GM18858 (cell line): Measurements from ENCODE around the gene ARL5C.
"Not testable (repeated sequence)": the region's sequence is repeated elsewhere in the genome, so short reads cannot be mapped to it uniquely, and the experiment has no call there.

Experiments
- ATAC-seq: cut with Tn5 transposase; IDR thresholded peaks from one replicate; pipeline ENCODE4 v1.9.1; 2021; ENCODE audit not compliant: unreplicated experiment

The ARL5C gene

GRCh38 chr17:39141915-39142664 lies 23.9 kb downstream of the ARL5C start:
- ATAC-seq: no peak

DNA sequence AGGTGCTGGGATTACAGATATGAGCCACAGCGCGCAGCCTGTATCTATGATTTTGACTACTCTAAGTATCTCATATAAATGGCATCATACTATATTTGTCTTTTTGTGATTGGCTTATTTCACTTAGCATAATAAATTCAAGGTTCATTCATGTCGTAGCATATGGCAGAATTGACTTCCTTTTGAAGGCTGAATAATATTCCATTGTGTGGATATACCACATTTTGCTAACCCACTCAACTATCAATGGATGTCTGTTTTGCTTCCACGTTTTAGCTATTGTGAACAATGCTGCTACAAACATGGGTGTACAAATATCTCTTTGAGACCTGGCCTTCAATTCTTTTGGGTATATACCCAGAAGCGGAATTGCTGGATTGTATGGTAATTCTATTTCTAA lies 24.7 kb downstream of the ARL5C start:
- ATAC-seq: no peak

DNA sequence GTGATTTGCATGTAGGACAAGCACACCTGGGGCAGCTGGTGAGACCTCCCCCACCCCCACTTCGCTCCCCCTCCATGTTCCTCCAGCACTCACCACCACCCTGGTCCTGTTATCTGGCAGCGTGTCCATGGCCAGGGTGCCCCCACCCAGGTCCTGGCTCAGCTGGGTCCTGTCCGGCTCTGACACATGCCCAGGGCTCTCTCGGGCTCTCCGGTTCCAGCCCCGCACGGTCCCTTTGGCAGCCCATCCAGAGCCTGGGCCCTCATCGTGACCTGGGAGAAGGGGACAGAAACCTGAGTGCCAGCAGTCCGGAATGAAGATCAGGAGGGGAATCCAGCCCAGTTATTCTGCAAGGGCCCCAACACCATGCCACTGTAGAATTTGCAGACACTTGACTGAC lies 26.4 kb downstream of the ARL5C start:
- no peak for ATAC-seq

DNA sequence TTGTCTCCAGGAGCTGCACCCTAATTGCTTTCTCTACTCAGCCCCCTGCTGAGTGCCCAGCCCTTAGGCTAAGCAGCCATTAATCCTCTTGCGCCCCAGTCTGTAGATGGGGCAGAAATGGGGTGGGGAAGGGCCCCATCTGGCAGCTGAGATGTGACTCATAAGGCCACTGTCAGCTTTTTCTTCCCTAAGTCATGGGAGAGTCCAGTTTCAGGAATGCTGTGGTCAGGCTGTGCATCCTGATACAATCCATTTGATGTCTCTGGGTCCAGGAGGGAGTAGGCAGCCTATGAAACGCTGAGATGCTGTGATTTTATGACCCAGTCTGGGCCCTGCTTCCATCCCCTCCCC lies 26.8 kb downstream of the ARL5C start:
- no peak for ATAC-seq

GRCh38 chr17:39138431-39139160 lies 27.4 kb downstream of the ARL5C start:
- no peak for ATAC-seq

DNA sequence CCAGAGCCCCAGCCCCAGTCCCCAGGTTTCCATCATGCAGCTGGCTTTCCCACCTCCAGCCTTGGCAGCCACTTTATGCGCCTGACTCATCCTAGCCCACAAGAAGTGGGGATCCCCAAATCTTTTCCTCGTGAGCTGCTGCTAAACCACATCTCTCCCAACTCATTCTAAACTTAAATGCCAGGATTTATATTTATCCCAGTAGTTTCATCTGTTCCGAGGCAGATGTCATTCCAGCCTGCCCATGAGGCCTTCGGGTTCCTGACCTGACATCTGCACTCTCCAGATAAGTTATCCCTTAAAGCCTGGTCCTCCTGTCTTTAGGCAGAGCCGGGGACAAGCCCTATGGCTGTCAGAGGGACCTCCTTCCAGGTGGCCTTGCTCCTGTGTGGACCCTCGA lies 31.1 kb downstream of the ARL5C start:
- ATAC-seq: no peak

DNA sequence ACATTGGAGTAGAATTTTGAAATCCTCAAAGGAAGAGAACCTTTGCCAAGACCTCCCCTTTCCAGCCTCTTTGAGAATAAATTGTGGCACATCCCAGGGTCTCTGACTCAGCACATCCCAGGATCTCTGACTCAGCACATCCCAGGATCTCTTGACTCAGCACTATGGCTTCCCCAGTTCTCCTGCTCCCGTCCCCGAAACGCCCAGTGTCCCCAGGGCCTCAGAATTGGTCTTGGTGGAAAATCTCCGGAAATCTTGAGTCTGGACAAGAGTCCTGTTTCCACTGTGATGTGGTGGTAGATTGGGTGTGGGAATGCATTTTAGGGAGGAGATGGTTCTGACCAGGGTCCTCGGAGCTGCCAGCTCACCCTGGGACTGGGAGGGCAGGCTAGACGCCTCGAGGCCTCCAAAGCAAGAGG lies 33.8 kb downstream of the ARL5C start:
- no peak for ATAC-seq

- no peak for ATAC-seq
These were observed 34.3 kb downstream of the ARL5C start for GRCh38 chr17:39131616-39132015.

DNA sequence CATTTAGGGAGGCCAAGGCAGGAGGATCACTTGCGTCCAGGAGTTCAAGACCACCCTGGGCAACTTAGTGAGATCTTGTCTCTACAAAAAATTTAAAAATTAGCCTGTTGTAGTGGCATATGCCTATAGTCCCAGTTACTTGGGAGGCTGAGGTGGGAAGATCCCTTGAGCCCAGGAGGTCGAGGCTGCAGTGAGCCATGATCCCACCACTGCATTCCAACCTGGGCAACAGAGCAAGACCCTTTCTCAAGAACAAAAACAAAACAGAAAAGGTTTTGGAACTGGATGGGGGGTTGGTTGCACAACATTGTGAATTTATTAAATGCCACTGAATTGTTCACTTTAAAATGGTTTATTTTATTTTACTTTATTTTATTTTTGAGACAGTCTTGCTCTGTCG lies 35.8 kb downstream of the ARL5C start:
- ATAC-seq: no peak

DNA sequence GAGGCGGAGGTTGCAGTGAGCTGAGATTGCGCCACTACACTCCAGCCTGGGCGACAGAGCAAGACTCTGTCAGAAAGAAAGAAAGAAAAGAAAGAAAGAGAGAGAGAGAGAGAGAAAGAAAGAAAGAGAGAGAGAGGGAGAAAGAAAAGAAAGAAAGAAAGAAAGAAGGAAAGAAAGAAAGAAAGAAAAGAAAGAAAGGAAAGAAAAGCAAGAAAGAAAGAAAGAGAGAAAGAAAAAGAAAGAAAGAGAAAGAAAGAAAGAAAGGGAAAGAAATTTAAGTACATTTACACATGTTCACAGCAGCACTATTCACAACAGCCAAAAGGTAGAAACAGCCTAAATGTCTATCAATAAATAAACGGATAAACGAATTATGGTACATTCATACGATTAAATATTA lies 36.4 kb downstream of the ARL5C start:
- ATAC-seq: not testable (repeated sequence)

GRCh38 chr17:39126436-39126835 lies 39.5 kb downstream of the ARL5C start:
- ATAC-seq: no peak

- no peak for ATAC-seq
These were observed 40.7 kb downstream of the ARL5C start for GRCh38 chr17:39125143-39125875.

GRCh38 chr17:39123627-39124026 lies 42.3 kb downstream of the ARL5C start:
- no peak for ATAC-seq

DNA sequence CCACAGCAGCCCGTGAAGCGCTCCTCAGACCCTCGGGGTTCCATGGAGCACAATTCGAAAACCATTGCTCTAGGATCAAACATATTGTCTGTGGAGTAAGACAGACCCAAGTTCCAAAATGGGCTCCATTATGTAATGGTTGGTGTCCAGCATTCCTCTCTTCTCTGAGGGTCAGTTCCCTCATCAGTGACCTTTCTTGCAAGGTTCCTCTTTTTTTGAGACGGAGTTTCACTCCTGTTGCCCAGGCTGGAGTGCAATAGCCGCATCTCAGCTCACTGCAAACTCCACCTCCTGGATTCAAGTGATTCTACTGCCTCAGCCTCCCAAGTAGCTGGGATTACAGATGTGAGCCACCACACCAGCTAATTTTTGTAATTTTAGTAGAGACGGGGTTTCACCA lies 43.0 kb downstream of the ARL5C start:
- ATAC-seq: no peak

DNA sequence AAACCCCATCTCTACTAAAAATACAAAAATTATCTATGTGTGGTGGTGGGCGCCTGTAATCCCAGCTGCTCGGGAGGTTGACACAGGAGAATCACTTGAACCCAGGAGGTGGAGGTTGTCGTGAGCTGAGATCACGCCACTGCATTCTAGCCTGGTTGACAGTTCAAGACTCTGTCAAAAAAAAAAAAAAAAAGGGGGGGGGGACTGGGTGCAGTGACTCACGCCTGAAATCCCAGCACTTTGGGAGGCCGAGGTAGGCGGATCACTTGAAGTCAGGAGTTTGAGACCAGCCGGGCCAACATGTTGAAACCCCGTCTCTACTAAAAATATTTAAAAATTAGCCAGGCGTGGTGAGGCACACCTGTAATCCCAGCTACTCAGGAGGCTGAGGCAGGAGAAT lies 44.0 kb downstream of the ARL5C start:
- not testable (repeated sequence) for ATAC-seq

DNA sequence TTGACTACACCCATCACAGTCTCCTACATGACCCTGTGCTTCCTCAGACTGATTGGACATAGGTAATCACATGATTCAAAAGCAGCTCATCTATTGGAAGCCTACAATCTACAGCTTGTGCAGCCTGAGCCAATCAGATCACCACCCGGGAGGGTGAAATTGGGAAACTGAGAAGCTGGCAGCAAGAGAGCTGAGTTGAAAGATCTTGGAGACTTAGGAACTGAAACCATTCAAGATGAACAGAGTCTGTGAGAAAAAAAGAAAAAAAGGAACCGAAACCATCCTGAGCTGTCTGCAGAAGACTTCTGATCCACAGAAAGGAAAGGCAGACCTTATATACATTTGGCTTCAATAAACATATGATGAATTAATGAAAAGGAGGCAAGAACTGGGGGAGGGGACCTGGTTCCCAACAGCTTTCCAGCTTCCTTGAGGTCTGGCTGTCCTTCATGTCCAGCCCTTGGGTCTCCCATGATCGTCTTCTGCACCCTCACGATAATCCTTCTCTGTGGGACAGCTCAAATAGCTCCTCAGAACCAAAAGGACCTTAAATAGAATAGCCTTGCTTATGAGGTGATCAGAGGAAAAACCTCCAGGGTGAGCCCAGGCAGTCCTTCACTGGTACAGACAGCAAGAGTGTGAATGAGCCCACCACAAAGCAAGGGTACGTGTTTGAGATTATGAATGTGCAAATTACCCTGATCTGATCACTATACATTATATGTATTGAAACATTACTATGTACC lies 47.1 kb downstream of the ARL5C start:
- ATAC-seq: peak; percentile 72

DNA sequence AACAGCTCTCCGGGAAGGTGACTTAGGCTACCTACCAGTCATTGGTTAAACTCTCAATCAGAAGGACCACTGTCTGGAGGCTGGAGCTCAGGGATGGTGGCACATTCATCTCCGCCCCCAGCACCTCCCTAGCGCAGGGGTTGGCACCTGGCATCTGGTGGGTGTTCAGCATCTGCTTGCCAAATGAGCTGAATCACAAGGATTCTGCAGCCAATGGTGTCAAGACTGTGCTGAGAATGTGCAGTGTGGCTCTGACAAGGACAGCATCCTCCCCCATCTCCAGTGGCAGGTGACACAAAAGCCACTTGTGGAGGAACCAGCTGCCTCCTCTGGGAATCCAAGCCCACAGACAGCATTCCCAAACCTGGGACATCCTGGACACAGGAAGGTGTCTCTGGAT lies 49.7 kb downstream of the ARL5C start:
- no peak for ATAC-seq

- ATAC-seq: no peak
These were observed 50.8 kb downstream of the ARL5C start for GRCh38 chr17:39115135-39115534.

DNA sequence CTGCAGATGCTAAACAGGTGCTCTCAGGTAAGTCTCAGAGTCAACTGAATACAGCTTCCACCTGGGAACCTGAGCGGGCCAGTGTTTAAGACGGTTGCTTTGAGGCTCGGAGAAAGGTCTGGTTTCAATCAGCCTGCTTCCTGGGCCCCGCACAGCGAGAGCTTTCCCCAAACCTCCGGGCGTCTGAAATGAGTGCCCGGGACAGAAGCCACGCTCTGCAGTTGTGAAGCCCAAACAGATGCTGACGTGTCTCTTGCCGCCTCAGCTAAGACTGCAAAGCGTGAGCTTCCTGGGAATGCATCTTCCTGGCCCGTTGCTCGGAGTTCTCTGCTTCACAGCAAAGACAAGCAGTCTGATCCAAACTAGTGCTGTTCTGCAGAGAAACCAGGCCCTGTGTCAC lies 51.2 kb downstream of the ARL5C start:
- ATAC-seq: no peak

- ATAC-seq: no peak
These were observed 52.1 kb downstream of the ARL5C start for GRCh38 chr17:39113871-39114270.

DNA sequence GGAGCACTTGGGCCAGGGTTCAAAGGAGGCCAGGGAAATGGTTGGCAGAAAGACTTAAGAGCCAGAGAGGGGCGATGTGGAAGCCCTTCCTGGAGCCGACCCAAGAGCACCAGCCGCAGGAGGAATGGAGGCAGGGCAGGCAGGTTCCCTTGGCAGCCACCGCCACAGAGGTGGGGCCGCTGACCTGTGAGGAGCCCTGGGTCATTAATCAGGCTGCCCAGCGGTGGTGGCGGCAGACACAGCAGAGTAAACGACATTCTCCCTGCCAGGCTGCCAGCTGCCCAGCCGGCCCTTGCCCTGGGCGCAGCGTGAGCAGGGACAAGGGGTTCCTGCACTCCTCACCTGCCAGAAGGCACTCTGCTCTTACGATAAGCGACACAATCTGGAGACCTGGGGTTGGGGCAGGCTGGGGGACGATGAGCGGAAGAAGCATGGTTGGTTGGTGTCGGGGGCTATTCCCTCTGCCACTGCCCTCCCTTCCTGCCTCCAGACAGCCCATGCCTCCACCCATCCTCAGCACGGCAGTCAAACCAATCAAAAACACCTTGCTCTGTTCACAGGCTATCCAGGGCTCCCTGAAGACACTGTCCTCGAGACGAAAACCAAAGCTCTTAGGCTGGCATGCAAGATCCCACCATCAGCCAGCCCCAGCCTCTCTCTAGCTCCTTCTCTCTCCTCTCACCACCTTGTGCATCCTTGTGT lies 55.4 kb downstream of the ARL5C start:
- no peak for ATAC-seq
